Activated B cell treated with CpG ODN at 0.5 μM for 24 hours (primary cell): ENCODE results near the gene LRRK1. TPM values are rescaled to one million over a fixed set of nuclear protein-coding genes. Genes with fewer than 3 reads are reported as not detected.
"Not testable (repeated sequence)": the region's sequence is repeated elsewhere in the genome, so short reads cannot be mapped to it uniquely, and the experiment has no call there.

Source experiments
- ATAC-seq: fragments of 200-7000 bp; cut with Tn5 transposase; one replicate; pipeline ENCODE4 v1.10.0; 2021; ENCODE audit warnings: low read depth, mild to moderate bottlenecking, moderate library complexity
- CTCF ChIA-PET: fragments of 350-600 bp; sonication (Branson Sonifier 250); formaldehyde crosslinking; loops from one replicate; lab custom pipeline; 2021; ENCODE audit warnings: antibody characterized with exemption; lab: Charles Lee
- POLR2A ChIA-PET: fragments of 350-600 bp; sonication (Branson Sonifier 250); formaldehyde crosslinking; loops from one replicate; lab custom pipeline; 2021; ENCODE audit warnings: antibody characterized with exemption; lab: Charles Lee
- DNase-seq: peaks from one replicate; pipeline ENCODE4 v3.0.0; 2022
- H3K27ac Mint-ChIP-seq: one replicate; pipeline ENCODE4 v1.8.0; 2020; ENCODE audit warnings: mixed read lengths
- H3K27me3 Mint-ChIP-seq: one replicate; pipeline ENCODE4 v1.8.0; 2021; ENCODE audit warnings: mixed read lengths
- H3K36me3 Mint-ChIP-seq: one replicate; pipeline ENCODE4 v1.8.0; 2021; ENCODE audit warnings: low read depth, mixed read lengths
- H3K4me1 Mint-ChIP-seq: one replicate; pipeline ENCODE4 v1.8.0; 2021; ENCODE audit warnings: mixed read lengths
- H3K4me3 Mint-ChIP-seq: one replicate; pipeline ENCODE4 v1.8.0; 2020; ENCODE audit warnings: mild to moderate bottlenecking, mixed read lengths
- H3K9me3 Mint-ChIP-seq: one replicate; pipeline ENCODE4 v1.8.0; 2020; ENCODE audit warnings: mixed read lengths
- CTCF ChIP-seq: fragments of 200-600 bp; IDR thresholded peaks from one replicate; pipeline ENCODE4 v1.8.0; 2022; ENCODE audit warnings: antibody characterized with exemption, mild to moderate bottlenecking
- intact Hi-C: fragments of 100-400 bp; cut with micrococcal nuclease; formaldehyde crosslinking; loops from one replicate; pipeline ENCODE4 v1.15.1; 2024
- total RNA-seq: library from RNA; stranded (reverse); gene quantifications from 2 replicates; pipeline ENCODE4 v1.2.3, GENCODE V29; 2022

Gene LRRK1
- total RNA-seq, 1 donor from 2014 or later: 43.5 TPM

- Mint-ChIP-seq H3K27me3 (no peaks in the 10 kb centered on the region), H3K4me1 (no peaks in the 10 kb centered on the region), H3K36me3 (peaks cover 62% of the 10 kb centered on the region), H3K27ac (no peak overlapping the region), H3K9me3 (no peaks in the 10 kb centered on the region), H3K4me3 (no peak overlapping the region)
- ChIA-PET CTCF (no interaction called here), POLR2A (no interaction called here)
- ATAC-seq: no peak
- intact Hi-C loops: no loop called here
- DNase-seq: no peak
- TF ChIP-seq CTCF: no peak
Observed at GRCh38 chr15:101068961-101069653, 149.9 kb downstream of the LRRK1 start.

GRCh38 chr15:101069654-101069973 is 150.5 kb downstream of the LRRK1 start:
- H3K4me3 Mint-ChIP-seq: no peak overlapping the region
- CTCF ChIA-PET: no interaction called here
- no peak for TF ChIP-seq CTCF
- intact Hi-C loops: no loop called here
- H3K4me1 Mint-ChIP-seq: no peaks in the 10 kb centered on the region
- no peak overlapping the region for H3K27ac Mint-ChIP-seq
- POLR2A ChIA-PET: no interaction called here
- H3K9me3 Mint-ChIP-seq: no peaks in the 10 kb centered on the region
- DNase-seq: no peak
- peaks cover 58% of the 10 kb centered on the region for H3K36me3 Mint-ChIP-seq
- H3K27me3 Mint-ChIP-seq: no peaks in the 10 kb centered on the region
- no peak for ATAC-seq

- Mint-ChIP-seq H3K27me3 (no peaks in the 10 kb centered on the region), H3K9me3 (no peaks in the 10 kb centered on the region), H3K36me3 (peaks cover 57% of the 10 kb centered on the region), H3K27ac (no peak overlapping the region), H3K4me1 (no peaks in the 10 kb centered on the region), H3K4me3 (no peak overlapping the region)
- POLR2A ChIA-PET: no interaction called here
- no peak for ATAC-seq
- DNase-seq: no peak
- intact Hi-C loops: no loop called here
- CTCF ChIA-PET: no interaction called here
- TF ChIP-seq CTCF: no peak
Observed at GRCh38 chr15:101070024-101070423, 150.9 kb downstream of the LRRK1 start.

GRCh38 chr15:101070502-101071273 is 151.5 kb downstream of the LRRK1 start:
- intact Hi-C loops: no loop called here
- peaks cover 51% of the 10 kb centered on the region for H3K36me3 Mint-ChIP-seq
- CTCF ChIA-PET: no interaction called here
- H3K4me1 Mint-ChIP-seq: no peaks in the 10 kb centered on the region
- POLR2A ChIA-PET: no interaction called here
- DNase-seq: no peak
- H3K4me3 Mint-ChIP-seq: no peak overlapping the region
- H3K27me3 Mint-ChIP-seq: no peaks in the 10 kb centered on the region
- H3K27ac Mint-ChIP-seq: no peak overlapping the region
- H3K9me3 Mint-ChIP-seq: no peaks in the 10 kb centered on the region
- ATAC-seq: no peak
- no peak for TF ChIP-seq CTCF

GRCh38 chr15:101071651-101072050 is 152.5 kb downstream of the LRRK1 start:
- no peak for DNase-seq
- Mint-ChIP-seq H3K27me3 (no peaks in the 10 kb centered on the region), H3K27ac (no peak overlapping the region), H3K4me1 (no peaks in the 10 kb centered on the region), H3K4me3 (no peak overlapping the region), H3K36me3 (peaks cover 43% of the 10 kb centered on the region), H3K9me3 (no peaks in the 10 kb centered on the region)
- POLR2A ChIA-PET: no interaction called here
- CTCF ChIA-PET: no interaction called here
- no peak for ATAC-seq
- intact Hi-C loops: no loop called here
- no peak for TF ChIP-seq CTCF

- POLR2A ChIA-PET: not testable (repeated sequence)
Observed at GRCh38 chr15:101072235-101072634, 153.1 kb downstream of the LRRK1 start.

GRCh38 chr15:101077806-101078668 is 158.9 kb downstream of the LRRK1 start:
- CTCF ChIA-PET, H3K9me3 Mint-ChIP-seq, H3K36me3 Mint-ChIP-seq, intact Hi-C loops, POLR2A ChIA-PET, DNase-seq, H3K27me3 Mint-ChIP-seq, H3K4me1 Mint-ChIP-seq, H3K27ac Mint-ChIP-seq, ATAC-seq, H3K4me3 Mint-ChIP-seq: not testable (repeated sequence)

More at GRCh38 chr15:101072235-101072634, 153.1 kb downstream of the LRRK1 start:
- DNase-seq, intact Hi-C loops, H3K27me3 Mint-ChIP-seq, H3K27ac Mint-ChIP-seq, H3K9me3 Mint-ChIP-seq, CTCF ChIA-PET, H3K4me3 Mint-ChIP-seq, ATAC-seq, H3K4me1 Mint-ChIP-seq: not testable (repeated sequence)
- peaks cover 39% of the 10 kb centered on the region for H3K36me3 Mint-ChIP-seq
